ENCODE data around the gene TEX55. TPM values are rescaled to one million over a fixed set of nuclear protein-coding genes. Genes with fewer than 3 reads are reported as not detected.
"Not testable (repeated sequence)": the region's sequence is repeated elsewhere in the genome, so short reads cannot be mapped to it uniquely, and the experiment has no call there.

TEX55 gene
- total and polyA plus RNA-seq, 2 experiments from 2014 or later, result 0.17 TPM; not detected in 1

GRCh38 chr3:119098619-119099222 is 47.2 kb upstream of the TEX55 start:
- H3K27me3 Mint-ChIP-seq (ENCODE audit: insufficient read depth, low read depth, poor library complexity), result no peaks in the 10 kb centered on the region
- no peak for ATAC-seq
- H3K27ac ChIP-seq (ENCODE audit: low read depth), result no peak overlapping the region
- no peak overlapping the region for H3K4me3 Mint-ChIP-seq
- no peaks in the 10 kb centered on the region for H3K9me2 ChIP-seq (ENCODE audit: insufficient read depth)
- H3K9me3 Mint-ChIP-seq, result peaks cover 2% of the 10 kb centered on the region; the same call in 1 of the 3 replicates
- no peak overlapping the region for H3K4me3 ChIP-seq
- no peak overlapping the region for H3K27ac Mint-ChIP-seq
- no peak overlapping the region for H3K4me2 ChIP-seq
- no peaks in the 10 kb centered on the region for H3K79me2 ChIP-seq (replicated peaks; ENCODE audit: insufficient read depth)
- TF ChIP-seq CTCF (conservative IDR thresholded peaks at IDR 0.05; ENCODE audit: low read depth in 2 of 2) (peak; percentile 79 to 98), JUNB (IDR thresholded peaks at IDR 0.05; ENCODE audit: unreplicated experiment) (no peak)
- H3F3A ChIP-seq (replicated peaks; ENCODE audit: low read depth), result no peaks in the 10 kb centered on the region
- no peaks in the 10 kb centered on the region for H3K36me3 ChIP-seq (ENCODE audit: insufficient read depth)
- no peaks in the 10 kb centered on the region for H3K36me3 Mint-ChIP-seq (ENCODE audit: low read depth)
- H3K4me1 ChIP-seq (ENCODE audit: insufficient read depth), result no peaks in the 10 kb centered on the region
- H4K20me1 ChIP-seq (replicated peaks; ENCODE audit: insufficient read depth), result no peaks in the 10 kb centered on the region
- H3K27me3 ChIP-seq (ENCODE audit: insufficient read depth), result no peaks in the 10 kb centered on the region
- H3K4me1 Mint-ChIP-seq, result no peaks in the 10 kb centered on the region
- H2AFZ ChIP-seq, result no peak overlapping the region
- peak; percentile 60 for DNase-seq (ENCODE audit: low spot score)

GRCh38 chr3:119099785-119100184 is 46.2 kb upstream of the TEX55 start:
- no peaks in the 10 kb centered on the region for H3K36me3 ChIP-seq (ENCODE audit: insufficient read depth)
- Mint-ChIP-seq H3K9me3 (peaks cover 2% of the 10 kb centered on the region; the same call in 1 of the 3 replicates), H3K27ac (no peak overlapping the region), H3K4me3 (no peak overlapping the region), H3K27me3 (ENCODE audit: insufficient read depth, low read depth, poor library complexity) (no peaks in the 10 kb centered on the region), H3K4me1 (no peaks in the 10 kb centered on the region), H3K36me3 (ENCODE audit: low read depth) (no peaks in the 10 kb centered on the region)
- H3K4me2 ChIP-seq, result no peak overlapping the region
- no peak for TF ChIP-seq CTCF (conservative IDR thresholded peaks at IDR 0.05; ENCODE audit: low read depth in 2 of 2)
- no peaks in the 10 kb centered on the region for H3K4me1 ChIP-seq (ENCODE audit: insufficient read depth)
- no peak for ATAC-seq
- H2AFZ ChIP-seq, result no peak overlapping the region
- H3K4me3 ChIP-seq, result no peak overlapping the region
- H4K20me1 ChIP-seq (replicated peaks; ENCODE audit: insufficient read depth), result no peaks in the 10 kb centered on the region
- no peak overlapping the region for H3K27ac ChIP-seq (ENCODE audit: low read depth)
- H3K27me3 ChIP-seq (ENCODE audit: insufficient read depth), result no peaks in the 10 kb centered on the region
- no peaks in the 10 kb centered on the region for H3K79me2 ChIP-seq (replicated peaks; ENCODE audit: insufficient read depth)
- no peaks in the 10 kb centered on the region for H3F3A ChIP-seq (replicated peaks; ENCODE audit: low read depth)
- no peak for DNase-seq (ENCODE audit: low spot score)
- no peaks in the 10 kb centered on the region for H3K9me2 ChIP-seq (ENCODE audit: insufficient read depth)

GRCh38 chr3:119104031-119104430 is 41.9 kb upstream of the TEX55 start:
- Mint-ChIP-seq H3K27ac (no peak overlapping the region), H3K27me3 (ENCODE audit: insufficient read depth, low read depth, poor library complexity) (no peaks in the 10 kb centered on the region), H3K4me3 (no peak overlapping the region), H3K36me3 (ENCODE audit: low read depth) (no peaks in the 10 kb centered on the region), H3K4me1 (no peaks in the 10 kb centered on the region), H3K9me3 (peaks cover 6% of the 10 kb centered on the region; the same call in 2 of the 3 replicates)
- Histone ChIP-seq H3K4me1 (ENCODE audit: insufficient read depth) (no peaks in the 10 kb centered on the region), H3K27me3 (ENCODE audit: insufficient read depth) (no peaks in the 10 kb centered on the region), H3K27ac (ENCODE audit: low read depth) (no peak overlapping the region), H3F3A (replicated peaks; ENCODE audit: low read depth) (no peaks in the 10 kb centered on the region), H3K4me2 (no peak overlapping the region), H3K79me2 (replicated peaks; ENCODE audit: insufficient read depth) (no peaks in the 10 kb centered on the region), H3K9me2 (ENCODE audit: insufficient read depth) (no peaks in the 10 kb centered on the region), H4K20me1 (replicated peaks; ENCODE audit: insufficient read depth) (no peaks in the 10 kb centered on the region), H3K36me3 (ENCODE audit: insufficient read depth) (no peaks in the 10 kb centered on the region), H3K4me3 (no peak overlapping the region), H2AFZ (no peak overlapping the region)
- ATAC-seq, result no peak
- DNase-seq (ENCODE audit: low spot score), result no peak
- no peak for TF ChIP-seq NANOG (IDR thresholded peaks at IDR 0.05; ENCODE audit: borderline replicate concordance)
- TF ChIP-seq STAT1 (IDR thresholded peaks at IDR 0.05; ENCODE audit: unreplicated experiment), result no peak
- no peak for TF ChIP-seq ETS1 (IDR thresholded peaks at IDR 0.05)

GRCh38 chr3:119118330-119118729 is 27.6 kb upstream of the TEX55 start:
- not testable (repeated sequence) for H3K79me2 ChIP-seq (replicated peaks; ENCODE audit: insufficient read depth); H3K27me3 ChIP-seq (ENCODE audit: insufficient read depth); H3K4me2 ChIP-seq; H3K4me1 ChIP-seq (ENCODE audit: insufficient read depth); H4K20me1 ChIP-seq (replicated peaks; ENCODE audit: insufficient read depth); H3K4me3 Mint-ChIP-seq; DNase-seq (ENCODE audit: low spot score); H3F3A ChIP-seq (replicated peaks; ENCODE audit: low read depth); H3K27ac ChIP-seq (ENCODE audit: low read depth); H2AFZ ChIP-seq; H3K27me3 Mint-ChIP-seq (ENCODE audit: insufficient read depth, low read depth, poor library complexity); H3K27ac Mint-ChIP-seq; H3K4me3 ChIP-seq; ATAC-seq
- peaks cover 17% of the 10 kb centered on the region for H3K4me1 Mint-ChIP-seq
- H3K9me3 Mint-ChIP-seq, result peaks cover 83% of the 10 kb centered on the region
- Histone ChIP-seq H3K36me3 (ENCODE audit: insufficient read depth) (peaks cover 29% of the 10 kb centered on the region), H3K9me2 (ENCODE audit: insufficient read depth) (peaks cover 13% of the 10 kb centered on the region)
- H3K36me3 Mint-ChIP-seq (ENCODE audit: low read depth), result peaks cover 78% of the 10 kb centered on the region

Data from GM23338 (cell line).